ENCODE measurements around the gene VPS25.
"Not testable (repeated sequence)": the region's sequence is repeated elsewhere in the genome, so short reads cannot be mapped to it uniquely, and the experiment has no call there.

Gene VPS25

GRCh38 chr17:42773290-42774035, at the start of gene VPS25:
VPS25 (plus strand) TSS chr17:42773449; CDS start chr17:42773476, 27 bp downstream.
- DNase-seq, result peak; percentile 94

- DNase-seq, result no peak
These were observed 49.6 kb upstream of the VPS25 start for GRCh38 chr17:42723636-42724035.

- DNase-seq, result no peak
These were observed 48.1 kb upstream of the VPS25 start for GRCh38 chr17:42725143-42725542.

- no peak for DNase-seq
These were observed 32.5 kb upstream of the VPS25 start for GRCh38 chr17:42740699-42741098.

GRCh38 chr17:42742916-42743315, 30.3 kb upstream of the VPS25 start:
- DNase-seq, result not testable (repeated sequence)

- peak; percentile 62 for DNase-seq
These were observed 29.5 kb upstream of the VPS25 start for GRCh38 chr17:42743595-42744282.

GRCh38 chr17:42744283-42744805, 28.9 kb upstream of the VPS25 start:
- peak; percentile 94 for DNase-seq

GRCh38 chr17:42744806-42745617, 28.2 kb upstream of the VPS25 start, which contains the start of gene EZH1:
EZH1 (minus strand) TSS chr17:42745040; CDS start chr17:42728941, 16,099 bp downstream.
- peak; percentile 98 for DNase-seq

- no peak for DNase-seq
These were observed 24.9 kb upstream of the VPS25 start for GRCh38 chr17:42748202-42748907.

GRCh38 chr17:42748908-42749798, 24.1 kb upstream of the VPS25 start:
- DNase-seq, result peak; percentile 67

- DNase-seq, result no peak
These were observed 22.4 kb upstream of the VPS25 start for GRCh38 chr17:42750739-42751344.

- no peak for DNase-seq
These were observed 21.6 kb upstream of the VPS25 start for GRCh38 chr17:42751628-42752027.

GRCh38 chr17:42754782-42755181, 18.5 kb upstream of the VPS25 start:
- DNase-seq, result no peak

GRCh38 chr17:42759982-42760651, 13.1 kb upstream of the VPS25 start:
- DNase-seq, result no peak

GRCh38 chr17:42760652-42761581, 12.3 kb upstream of the VPS25 start, which contains the start of gene RAMP2:
RAMP2 (plus strand) TSS chr17:42761227; CDS start chr17:42761262, 35 bp downstream.
- peak; percentile 74 for DNase-seq

- DNase-seq, result no peak
These were observed 11.6 kb upstream of the VPS25 start for GRCh38 chr17:42761638-42762037.

- DNase-seq, result no peak
These were observed 7.1 kb upstream of the VPS25 start for GRCh38 chr17:42766124-42766523.

- no peak for DNase-seq
These were observed 5.7 kb upstream of the VPS25 start for GRCh38 chr17:42767512-42767911.

- not testable (repeated sequence) for DNase-seq
These were observed 5.2 kb upstream of the VPS25 start for GRCh38 chr17:42768006-42768405.

All from NCI-H69 (cell line).